HG03575 (cell line): Measurements from ENCODE around the gene ABCF2.

ENCODE experiments used
- ATAC-seq: cut with Tn5 transposase; IDR thresholded peaks from one replicate; pipeline ENCODE4 v1.9.1; 2021; ENCODE audit not compliant: unreplicated experiment, insufficient number of reproducible peaks, low FRiP score; ENCODE audit errors: extremely low read depth

ABCF2 gene

GRCh38 chr7:151166629-151167196 lies 60.3 kb downstream of the ABCF2 start:
- no peak for ATAC-seq
